ENCODE results near the gene ZNF598. TPM values are rescaled to one million over a fixed set of nuclear protein-coding genes. Genes with fewer than 3 reads are reported as not detected.
A peak's percentile ranks its signal among the peaks of the same experiment; 100 is the strongest.

ZNF598 gene
- total and polyA plus RNA-seq, 2 of the 13 experiments (the other 11 are each of a cell fraction or from before 2014, with no cell fraction given): 13.5 to 14.2 TPM

DNA sequence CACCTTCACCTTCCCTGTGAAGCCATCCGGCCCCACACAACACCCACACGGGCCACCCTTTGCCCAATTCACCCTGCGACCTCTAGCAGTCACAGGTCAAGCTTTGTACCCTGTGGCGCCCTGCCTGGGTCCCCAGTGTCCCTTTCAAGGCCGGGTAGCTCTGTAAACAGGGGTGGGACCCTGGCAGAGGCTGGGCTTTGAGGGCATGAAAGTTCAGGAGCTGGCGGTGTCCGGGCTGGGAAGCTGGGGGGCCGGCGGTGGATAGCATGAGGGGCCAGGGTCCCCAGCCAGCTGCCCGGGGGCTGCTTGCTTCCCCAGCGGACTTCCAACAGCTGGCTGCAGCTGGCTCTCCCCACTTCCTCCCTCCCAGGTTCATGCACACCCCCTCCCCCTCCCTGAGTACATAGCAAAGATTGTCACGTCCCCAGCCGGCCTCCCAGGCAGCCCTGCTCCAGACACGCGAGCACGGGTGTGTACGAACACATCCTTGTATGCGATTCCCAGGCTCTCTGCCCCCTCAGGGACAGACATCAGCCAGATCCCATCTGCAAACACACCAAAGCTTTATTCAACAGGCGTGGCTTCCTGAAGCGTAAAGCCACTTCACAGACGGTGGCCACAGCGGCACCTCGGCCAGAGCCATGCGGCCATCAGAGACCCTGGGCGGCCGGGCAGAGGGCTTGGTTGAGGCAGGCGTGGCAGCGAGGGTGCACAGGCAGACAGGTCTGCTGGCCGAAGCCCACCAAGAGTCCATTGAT, 29.8 kb upstream of the ZNF598 start (continued):
- TF ChIP-seq, protein P1, sequence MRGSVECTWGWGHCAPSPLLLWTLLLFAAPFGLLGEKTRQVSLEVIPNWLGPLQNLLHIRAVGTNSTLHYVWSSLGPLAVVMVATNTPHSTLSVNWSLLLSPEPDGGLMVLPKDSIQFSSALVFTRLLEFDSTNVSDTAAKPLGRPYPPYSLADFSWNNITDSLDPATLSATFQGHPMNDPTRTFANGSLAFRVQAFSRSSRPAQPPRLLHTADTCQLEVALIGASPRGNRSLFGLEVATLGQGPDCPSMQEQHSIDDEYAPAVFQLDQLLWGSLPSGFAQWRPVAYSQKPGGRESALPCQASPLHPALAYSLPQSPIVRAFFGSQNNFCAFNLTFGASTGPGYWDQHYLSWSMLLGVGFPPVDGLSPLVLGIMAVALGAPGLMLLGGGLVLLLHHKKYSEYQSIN (CRISPR knock-in tag; IDR thresholded peaks at IDR 0.05; ENCODE audit: borderline replicate concordance): no peak
- TF ChIP-seq, protein P2, sequence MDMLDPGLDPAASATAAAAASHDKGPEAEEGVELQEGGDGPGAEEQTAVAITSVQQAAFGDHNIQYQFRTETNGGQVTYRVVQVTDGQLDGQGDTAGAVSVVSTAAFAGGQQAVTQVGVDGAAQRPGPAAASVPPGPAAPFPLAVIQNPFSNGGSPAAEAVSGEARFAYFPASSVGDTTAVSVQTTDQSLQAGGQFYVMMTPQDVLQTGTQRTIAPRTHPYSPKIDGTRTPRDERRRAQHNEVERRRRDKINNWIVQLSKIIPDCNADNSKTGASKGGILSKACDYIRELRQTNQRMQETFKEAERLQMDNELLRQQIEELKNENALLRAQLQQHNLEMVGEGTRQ (IDR thresholded peaks at IDR 0.05; ENCODE audit: low read depth, low read length): no peak
- TF ChIP-seq, protein P2 (CRISPR knock-in tag; IDR thresholded peaks at IDR 0.05; ENCODE audit: borderline replicate concordance): no peak
- no peak for TF ChIP-seq ZNF530 (CRISPR knock-in tag; IDR thresholded peaks at IDR 0.05; ENCODE audit: low read depth)
- TF ChIP-seq CHCHD3 (CRISPR knock-in tag; IDR thresholded peaks at IDR 0.05): no peak
- TF ChIP-seq, protein P3, sequence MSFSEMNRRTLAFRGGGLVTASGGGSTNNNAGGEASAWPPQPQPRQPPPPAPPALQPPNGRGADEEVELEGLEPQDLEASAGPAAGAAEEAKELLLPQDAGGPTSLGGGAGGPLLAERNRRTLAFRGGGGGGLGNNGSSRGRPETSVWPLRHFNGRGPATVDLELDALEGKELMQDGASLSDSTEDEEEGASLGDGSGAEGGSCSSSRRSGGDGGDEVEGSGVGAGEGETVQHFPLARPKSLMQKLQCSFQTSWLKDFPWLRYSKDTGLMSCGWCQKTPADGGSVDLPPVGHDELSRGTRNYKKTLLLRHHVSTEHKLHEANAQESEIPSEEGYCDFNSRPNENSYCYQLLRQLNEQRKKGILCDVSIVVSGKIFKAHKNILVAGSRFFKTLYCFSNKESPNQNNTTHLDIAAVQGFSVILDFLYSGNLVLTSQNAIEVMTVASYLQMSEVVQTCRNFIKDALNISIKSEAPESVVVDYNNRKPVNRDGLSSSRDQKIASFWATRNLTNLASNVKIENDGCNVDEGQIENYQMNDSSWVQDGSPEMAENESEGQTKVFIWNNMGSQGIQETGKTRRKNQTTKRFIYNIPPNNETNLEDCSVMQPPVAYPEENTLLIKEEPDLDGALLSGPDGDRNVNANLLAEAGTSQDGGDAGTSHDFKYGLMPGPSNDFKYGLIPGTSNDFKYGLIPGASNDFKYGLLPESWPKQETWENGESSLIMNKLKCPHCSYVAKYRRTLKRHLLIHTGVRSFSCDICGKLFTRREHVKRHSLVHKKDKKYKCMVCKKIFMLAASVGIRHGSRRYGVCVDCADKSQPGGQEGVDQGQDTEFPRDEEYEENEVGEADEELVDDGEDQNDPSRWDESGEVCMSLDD (CRISPR knock-in tag; IDR thresholded peaks at IDR 0.05; ENCODE audit: borderline replicate concordance): peak; percentile 56; the same call in 1 of the 2 replicates
- TF ChIP-seq HMGA1 (CRISPR knock-in tag; conservative IDR thresholded peaks at IDR 0.05): no peak
- TF ChIP-seq ZNF678 (CRISPR knock-in tag; IDR thresholded peaks at IDR 0.05): no peak
- 0 out of 2 replicates have a peak, but pooled peaks have one; percentile 85 for TF ChIP-seq ZNF670 (CRISPR knock-in tag; IDR thresholded peaks at IDR 0.05; ENCODE audit: borderline replicate concordance)
- TF ChIP-seq GFI1 (CRISPR knock-in tag; IDR thresholded peaks at IDR 0.05; ENCODE audit: borderline replicate concordance): peak; percentile 71; the same call in 1 of the 2 replicates
- TF ChIP-seq KMT2A (CRISPR knock-in tag; IDR thresholded peaks at IDR 0.05): peak; percentile 8; the same call in 1 of the 2 replicates
- TF ChIP-seq SMARCE1 (IDR thresholded peaks at IDR 0.05; ENCODE audit: borderline replicate concordance): no peak
- TF ChIP-seq, protein P4, sequence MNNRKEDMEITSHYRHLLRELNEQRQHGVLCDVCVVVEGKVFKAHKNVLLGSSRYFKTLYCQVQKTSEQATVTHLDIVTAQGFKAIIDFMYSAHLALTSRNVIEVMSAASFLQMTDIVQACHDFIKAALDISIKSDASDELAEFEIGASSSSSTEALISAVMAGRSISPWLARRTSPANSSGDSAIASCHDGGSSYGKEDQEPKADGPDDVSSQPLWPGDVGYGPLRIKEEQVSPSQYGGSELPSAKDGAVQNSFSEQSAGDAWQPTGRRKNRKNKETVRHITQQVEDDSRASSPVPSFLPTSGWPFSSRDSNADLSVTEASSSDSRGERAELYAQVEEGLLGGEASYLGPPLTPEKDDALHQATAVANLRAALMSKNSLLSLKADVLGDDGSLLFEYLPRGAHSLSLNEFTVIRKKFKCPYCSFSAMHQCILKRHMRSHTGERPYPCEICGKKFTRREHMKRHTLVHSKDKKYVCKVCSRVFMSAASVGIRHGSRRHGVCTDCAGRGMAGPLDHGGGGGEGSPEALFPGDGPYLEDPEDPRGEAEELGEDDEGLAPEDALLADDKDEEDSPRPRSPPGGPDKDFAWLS (CRISPR knock-in tag; IDR thresholded peaks at IDR 0.05; ENCODE audit: borderline replicate concordance): no peak
- TF ChIP-seq HES4 (CRISPR knock-in tag; IDR thresholded peaks at IDR 0.05; ENCODE audit: borderline replicate concordance): 0 out of 2 replicates have a peak, but pooled peaks have one; percentile 43
- no peak for TF ChIP-seq SNAPC2 (CRISPR knock-in tag; IDR thresholded peaks at IDR 0.05)
- no peak; the same call in 1 of the 2 replicates for TF ChIP-seq NFKB2 (CRISPR knock-in tag; IDR thresholded peaks at IDR 0.05; ENCODE audit: borderline replicate concordance)
- TF ChIP-seq, protein P5, sequence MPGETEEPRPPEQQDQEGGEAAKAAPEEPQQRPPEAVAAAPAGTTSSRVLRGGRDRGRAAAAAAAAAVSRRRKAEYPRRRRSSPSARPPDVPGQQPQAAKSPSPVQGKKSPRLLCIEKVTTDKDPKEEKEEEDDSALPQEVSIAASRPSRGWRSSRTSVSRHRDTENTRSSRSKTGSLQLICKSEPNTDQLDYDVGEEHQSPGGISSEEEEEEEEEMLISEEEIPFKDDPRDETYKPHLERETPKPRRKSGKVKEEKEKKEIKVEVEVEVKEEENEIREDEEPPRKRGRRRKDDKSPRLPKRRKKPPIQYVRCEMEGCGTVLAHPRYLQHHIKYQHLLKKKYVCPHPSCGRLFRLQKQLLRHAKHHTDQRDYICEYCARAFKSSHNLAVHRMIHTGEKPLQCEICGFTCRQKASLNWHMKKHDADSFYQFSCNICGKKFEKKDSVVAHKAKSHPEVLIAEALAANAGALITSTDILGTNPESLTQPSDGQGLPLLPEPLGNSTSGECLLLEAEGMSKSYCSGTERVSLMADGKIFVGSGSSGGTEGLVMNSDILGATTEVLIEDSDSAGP (CRISPR knock-in tag; IDR thresholded peaks at IDR 0.05; ENCODE audit: borderline replicate concordance): peak; percentile 47

All from HepG2 (cell line).